Measurements from ENCODE around the gene KHDC4. TPM values are rescaled to one million over a fixed set of nuclear protein-coding genes. Genes with fewer than 3 reads are reported as not detected.

The KHDC4 gene
- total and polyA plus RNA-seq, 2 of the 13 experiments (the other 11 are each of a cell fraction or from before 2014, with no cell fraction given) = 33.5 to 92.0 TPM

- peak; percentile 49; the same call in 1 of the 2 replicates for TF ChIP-seq HIC2 (CRISPR knock-in tag; IDR thresholded peaks at IDR 0.05; ENCODE audit: low read depth)
- no peak for TF ChIP-seq ZKSCAN8 (CRISPR knock-in tag; IDR thresholded peaks at IDR 0.05; ENCODE audit: borderline replicate concordance)
- peak; percentile 62 for TF ChIP-seq POLR2G (IDR thresholded peaks at IDR 0.05; ENCODE audit: low read depth, low read length)
- TF ChIP-seq MYC (CRISPR knock-in tag; IDR thresholded peaks at IDR 0.05; ENCODE audit: borderline replicate concordance) = peak; percentile 35; the same call in 1 of the 2 replicates
- no peak for TF ChIP-seq ARNT (IDR thresholded peaks at IDR 0.05)
- peak; percentile 25; the same call in 1 of the 2 replicates for TF ChIP-seq RBFOX2 (IDR thresholded peaks at IDR 0.05; ENCODE audit: low read depth, low read length)
- no peak for TF ChIP-seq THAP11 (CRISPR knock-in tag; IDR thresholded peaks at IDR 0.05)
- 0 out of 2 replicates have a peak, but pooled peaks have one; percentile 20 for TF ChIP-seq NFE2L1 (CRISPR knock-in tag; IDR thresholded peaks at IDR 0.05; ENCODE audit: borderline replicate concordance)
- TF ChIP-seq HOXD1 (CRISPR knock-in tag; IDR thresholded peaks at IDR 0.05) = no peak
- peak; percentile 37; the same call in 1 of the 2 replicates for TF ChIP-seq UBTF (CRISPR knock-in tag; IDR thresholded peaks at IDR 0.05)
- 0 out of 2 replicates have a peak, but pooled peaks have one; percentile 34 for TF ChIP-seq ZNF333 (CRISPR knock-in tag; IDR thresholded peaks at IDR 0.05; ENCODE audit: borderline replicate concordance)
- peak; percentile 52; the same call in 1 of the 2 replicates for TF ChIP-seq ZNF687 (CRISPR knock-in tag; IDR thresholded peaks at IDR 0.05)
- no peak for TF ChIP-seq GPN1 (CRISPR knock-in tag; IDR thresholded peaks at IDR 0.05; ENCODE audit: borderline replicate concordance)
- TF ChIP-seq SRY (CRISPR knock-in tag; IDR thresholded peaks at IDR 0.05) = no peak
- no peak for TF ChIP-seq BRCA1 (CRISPR knock-in tag; IDR thresholded peaks at IDR 0.05)
Observed at GRCh38 chr1:155942578-155943141, 8.4 kb upstream of the KHDC4 start (continued).
